Peyer's patch (tissue), 4 donors: Measurements from ENCODE around the gene TMEM225B.
"Not testable (repeated sequence)": the region's sequence is repeated elsewhere in the genome, so short reads cannot be mapped to it uniquely, and the experiment has no call there.

Experiments used
- CTCF ChIP-seq, 6 experiments: fragments of 450-650 bp in 4 of 6; fragments of 200-600 bp in 2 of 6; sonication (generic) in 1 of 6; IDR thresholded peaks; one replicate each; pipeline ENCODE4 v1.5.1; 2017 to 2019; ENCODE audit warnings: antibody characterized with exemption in 6 of 6, mild to moderate bottlenecking in 3 of 6, moderate library complexity in 1 of 6
- POLR2A ChIP-seq, 2 donors: fragments of 450-650 bp; IDR thresholded peaks; one replicate each; pipeline ENCODE4 v1.5.1; 2017; ENCODE audit warnings: antibody characterized with exemption in 2 of 2, mild to moderate bottlenecking in 2 of 2, moderate library complexity in 2 of 2

GRCh38 chr7:99549545-99549944 lies 48.5 kb upstream of the TMEM225B start:
- not testable (repeated sequence) for TF ChIP-seq CTCF, POLR2A (IDR thresholded peaks at IDR 0.05)
